ENCODE data around the gene CTU2. TPM values are rescaled to one million over a fixed set of nuclear protein-coding genes. Genes with fewer than 3 reads are reported as not detected.

The CTU2 gene
- total and polyA plus RNA-seq, 2 of the 4 experiments (the other 2 are of a cell fraction): 12.9 to 18.4 TPM

GRCh38 chr16:88759976-88760350 lies 53.7 kb downstream of the CTU2 start:
- H4K20me1 ChIP-seq (ENCODE audit: insufficient read depth, low read length): peaks cover 96% of the 10 kb centered on the region
- H3K23ac ChIP-seq (ENCODE audit: low read depth, low read length): no peak overlapping the region
- no peak for ATAC-seq (ENCODE audit: low read depth)
- no peak overlapping the region for H3K9ac ChIP-seq (ENCODE audit: low read depth, low read length)
- H3K4me2 ChIP-seq (ENCODE audit: low read depth, low read length): no peak overlapping the region
- H3K9me1 ChIP-seq (ENCODE audit: insufficient read depth, low read length): peaks cover 18% of the 10 kb centered on the region
- H2BK120ac ChIP-seq (ENCODE audit: low read depth, low read length): no peak overlapping the region
- peaks cover 5% of the 10 kb centered on the region for H3K36me3 ChIP-seq (ENCODE audit: control insufficient read depth, insufficient read depth, low read length)
- no peak overlapping the region for H2AK5ac ChIP-seq (ENCODE audit: low read depth, low read length)
- H3K18ac ChIP-seq (ENCODE audit: low read depth, low read length): no peak overlapping the region
- no peak overlapping the region for H3K56ac ChIP-seq (ENCODE audit: extremely low read depth, insufficient read depth, low read length)
- peak overlapping the region; percentile 39 for H3K4ac ChIP-seq (ENCODE audit: low read depth, low read length)
- ChIA-PET CTCF (interaction anchor here (1.3 to 2.2 kb wide), 2 partner anchors 9 to 22 kb away, joined by 3 to 5 read pairs; no protein-coding TSS in a partner anchor), POLR2A (ENCODE audit: unreplicated experiment) (no interaction called here)
- H2BK15ac ChIP-seq (ENCODE audit: low read depth, low read length): no peak overlapping the region
- intact Hi-C loops (cut with micrococcal nuclease) (no loop called here), dilution Hi-C loops (cut with HindIII; ENCODE audit: low sequenced_read_pairs, unreplicated experiment) (no loop called here), in situ Hi-C loops (cut with MboI; ENCODE audit: low sequenced_read_pairs) (no loop called here)
- H3K27me3 ChIP-seq (ENCODE audit: control insufficient read depth, insufficient read depth, low read length): no peaks in the 10 kb centered on the region
- no peaks in the 10 kb centered on the region for H3K9me3 ChIP-seq (ENCODE audit: control insufficient read depth, insufficient read depth, low read length)
- H4K8ac ChIP-seq (ENCODE audit: low read depth in 2 of 2, low read length in 2 of 2): peak overlapping the region; percentile 3 to 81; a peak in 2 of 4 replicates
- peaks cover 33% of the 10 kb centered on the region for H3K4me1 ChIP-seq (ENCODE audit: control insufficient read depth, insufficient read depth, low read length)
- no peak overlapping the region for H3K27ac ChIP-seq (ENCODE audit: insufficient read depth, low read length)
- no peak overlapping the region for H4K91ac ChIP-seq (ENCODE audit: insufficient read depth, low read depth, low read length)
- no peak overlapping the region for H3K4me3 ChIP-seq (ENCODE audit: insufficient read depth, low read depth, low read length)
- H2AK9ac ChIP-seq (replicated peaks; ENCODE audit: low read depth, low read length, poor library complexity): no peak overlapping the region
- 100% methylated on average over 2 of the region's 22 CpGs; no CpG with 5 or more reads in 1 of the 2 experiments for WGBS, 2 experiments (ENCODE audit: extremely low coverage in 2 of 2, insufficient read length in 1 of 2)
- DNase-seq: no peak
- H2BK5ac ChIP-seq (ENCODE audit: low read depth, low read length, poor library complexity, severe bottlenecking): peak overlapping the region; percentile 78
- no peak overlapping the region for H2BK20ac ChIP-seq (ENCODE audit: low read depth, low read length)
- no TSS peak for BruUV-seq (replicated peaks)
- TF ChIP-seq POLR2A (IDR thresholded peaks at IDR 0.05; ENCODE audit: low read depth, low read length) (no peak), MAFK (IDR thresholded peaks at IDR 0.05; ENCODE audit: low read depth, low read length) (no peak), USF2 (IDR thresholded peaks at IDR 0.05; ENCODE audit: low read depth, low read length) (no peak), CEBPB (IDR thresholded peaks at IDR 0.05; ENCODE audit: low read depth, low read length) (no peak), RCOR1 (IDR thresholded peaks at IDR 0.05; ENCODE audit: insufficient replicate concordance, low read length) (no peak), BHLHE40 (IDR thresholded peaks at IDR 0.05; ENCODE audit: low read depth, low read length) (no peak), NFE2L2 (IDR thresholded peaks at IDR 0.05; ENCODE audit: low read depth, low read length) (no peak), CHD1 (IDR thresholded peaks at IDR 0.05; ENCODE audit: low read depth, low read length) (no peak), MAZ (IDR thresholded peaks at IDR 0.05; ENCODE audit: borderline replicate concordance, low read depth, low read length) (no peak)
- H3K79me1 ChIP-seq (ENCODE audit: low read depth in 1 of 2, low read length in 2 of 2): peaks cover 18 to 91% of the 10 kb centered on the region in 2 experiments; a peak in 3 of 4 replicates
- no peak overlapping the region for H3K14ac ChIP-seq (replicated peaks; ENCODE audit: low read depth, low read length)
- no peak overlapping the region for H2AFZ ChIP-seq (replicated peaks; ENCODE audit: low read length, poor library complexity)
- H4K5ac ChIP-seq (ENCODE audit: low read depth, low read length): peak overlapping the region; percentile 69; the same call in 1 of the 2 replicates

Data from IMR-90 (cell line).